Measurements from ENCODE around the gene OR52E5. TPM values are rescaled to one million over a fixed set of nuclear protein-coding genes. Genes with fewer than 3 reads are reported as not detected.

Gene OR52E5
- total RNA-seq (2021; ENCODE audit: unreplicated experiment) = not detected
- polyA plus RNA-seq (2012) = not detected in 2 replicates
- Bru-seq, nascent RNA = not detected
- not detected for BruChase-seq, experiment 1, labeled RNA remaining after a 6-hour chase
- BruChase-seq, experiment 2, labeled RNA remaining after a 2-hour chase = not detected
- long read RNA-seq = 0 reads

- no peak within 1 kb of the TSS for H3K27ac ChIP-seq (ENCODE audit: low read depth, low read length)
- no peaks in the 10 kb centered on the region for H4K20me1 ChIP-seq (ENCODE audit: insufficient read depth)
- no peak for TF ChIP-seq FOSL1 (IDR thresholded peaks at IDR 0.05; ENCODE audit: low read depth)
- no peak for TF ChIP-seq ZFX (IDR thresholded peaks at IDR 0.05)
- no peak for TF ChIP-seq REST (IDR thresholded peaks at IDR 0.05; ENCODE audit: low read depth)
- no peak for TF ChIP-seq CBX3 (IDR thresholded peaks at IDR 0.05; ENCODE audit: low read depth)
- TF ChIP-seq SIN3A (IDR thresholded peaks at IDR 0.05; ENCODE audit: low read depth) = no peak
- no peak for TF ChIP-seq ZBTB33 (IDR thresholded peaks at IDR 0.05; ENCODE audit: extremely low read depth, insufficient replicate concordance, low read length)
- TF ChIP-seq CTCF (IDR thresholded peaks at IDR 0.05 in 2 of 3, conservative IDR thresholded peaks at IDR 0.05 in 1 of 3; ENCODE audit: borderline replicate concordance in 1 of 3, insufficient read depth in 1 of 3, low read depth in 2 of 3, low read length in 2 of 3) = no peak
- no peak for TF ChIP-seq SRF (IDR thresholded peaks at IDR 0.05; ENCODE audit: low read depth)
- TF ChIP-seq MAX (IDR thresholded peaks at IDR 0.05) = no peak
- no peak for TF ChIP-seq YY1 (IDR thresholded peaks at IDR 0.05; ENCODE audit: extremely low read depth, insufficient replicate concordance, low read depth, low read length)
- TF ChIP-seq EGR1 (IDR thresholded peaks at IDR 0.05; ENCODE audit: low read depth) = no peak
- TF ChIP-seq RAD21 (IDR thresholded peaks at IDR 0.05; ENCODE audit: low read depth) = no peak
- ChIA-PET RAD21 (ENCODE audit: low non-redundant PET in 1 of 2, low total read pairs in 2 of 2, uncharacterized antibody in 2 of 2, unreplicated experiment in 2 of 2) (no interaction called here), CTCF (no interaction called here), POLR2A (no interaction called here)
- H2AFZ ChIP-seq (ENCODE audit: low read depth, low read length, poor library complexity, severe bottlenecking) = no peak within 1 kb of the TSS
- DNase-seq (ENCODE audit: low read depth, low spot score) (no peak), ATAC-seq (no peak)
- no peak within 1 kb of the TSS for H3K4me3 ChIP-seq (replicated peaks in 1 of 2; ENCODE audit: low read depth in 1 of 2, low read length in 2 of 2)
- H3K9me2 ChIP-seq (ENCODE audit: insufficient read depth) = no peaks in the 10 kb centered on the region
- no peak within 1 kb of the TSS for H3K4me2 ChIP-seq (ENCODE audit: low read length)
- peaks cover 40% of the 10 kb centered on the region for H3K27me3 ChIP-seq (ENCODE audit: insufficient read depth, low read length)
- no peaks in the 10 kb centered on the region for H3K79me2 ChIP-seq (ENCODE audit: insufficient read depth, low read length)
- no TSS peak for BruUV-seq (replicated peaks)
- H3K36me3 ChIP-seq (ENCODE audit: control insufficient read depth in 1 of 2, insufficient read depth in 2 of 2, low read length in 2 of 2) = no peaks in the 10 kb centered on the region
- H3K4me1 ChIP-seq (ENCODE audit: control insufficient read depth in 1 of 2, insufficient read depth in 2 of 2, low read length in 2 of 2) = no peaks in the 10 kb centered on the region
- intact Hi-C loops (cut with micrococcal nuclease) = loop anchor here (10.0 kb wide), 1 partner anchor 1268 kb away; no protein-coding TSS in a partner anchor
- H3K9ac ChIP-seq (ENCODE audit: low read length) = no peak within 1 kb of the TSS
- no peaks in the 10 kb centered on the region for H3K9me3 ChIP-seq (ENCODE audit: control insufficient read depth in 1 of 2, insufficient read depth in 1 of 2, low read depth in 1 of 2, low read length in 2 of 2)
Measured at GRCh38 chr11:5892908-5893307, at the start of gene OR52E5. TSS of gene OR52E5 (plus strand) at chr11:5893208. CDS start at chr11:5900777, 7,569 bp downstream.

Data from HCT116 (cell line).